NB4 (cell line): ENCODE results near the gene OR13C3.

Experiments
- CTCF ChIP-seq: IDR thresholded peaks from one replicate; pipeline ENCODE4 v1.5.1; 2012; ENCODE audit warnings: low read depth, low read length
- MAX ChIP-seq: IDR thresholded peaks from 2 replicates; pipeline ENCODE4 v1.6.1; 2011; ENCODE audit warnings: low read depth, low read length
- MYC ChIP-seq: IDR thresholded peaks from 2 replicates; pipeline ENCODE4 v1.6.1; 2011; ENCODE audit warnings: low read depth, low read length
- POLR2A ChIP-seq: IDR thresholded peaks from 2 replicates; pipeline ENCODE4 v1.6.1; 2011; ENCODE audit warnings: mild to moderate bottlenecking; ENCODE audit not compliant: insufficient read length; ENCODE audit errors: extremely low read depth

- TF ChIP-seq MYC, result no peak
- TF ChIP-seq POLR2A, result no peak
- no peak for TF ChIP-seq CTCF
- TF ChIP-seq MAX, result no peak
Observed at GRCh38 chr9:104527109-104527508, 9.5 kb downstream of the OR13C3 start, which contains the start of gene OR13C4.
